Osteocyte (in vitro differentiated cells): ENCODE results near the gene TMEM181. TPM values are rescaled to one million over a fixed set of nuclear protein-coding genes. Genes with fewer than 3 reads are reported as not detected.
"Not testable (repeated sequence)": the region's sequence is repeated elsewhere in the genome, so short reads cannot be mapped to it uniquely, and the experiment has no call there.

ENCODE experiments used
- DNase-seq: peaks from one replicate; pipeline ENCODE4 v3.0.0; 2021; ENCODE audit warnings: mixed read lengths; ENCODE audit not compliant: unreplicated experiment; ENCODE audit errors: extremely low spot score
- H3K27ac Mint-ChIP-seq: one replicate; pipeline ENCODE4 v1.8.0; 2021; ENCODE audit warnings: mild to moderate bottlenecking, mixed read lengths; ENCODE audit not compliant: unreplicated experiment
- H3K27me3 Mint-ChIP-seq: one replicate; pipeline ENCODE4 v1.8.0; 2021; ENCODE audit warnings: mixed read lengths; ENCODE audit not compliant: unreplicated experiment
- H3K36me3 Mint-ChIP-seq: one replicate; pipeline ENCODE4 v1.8.0; 2021; ENCODE audit warnings: mixed read lengths; ENCODE audit not compliant: unreplicated experiment
- H3K4me1 Mint-ChIP-seq: one replicate; pipeline ENCODE4 v1.8.0; 2021; ENCODE audit warnings: mixed read lengths; ENCODE audit not compliant: unreplicated experiment
- H3K4me3 Mint-ChIP-seq: one replicate; pipeline ENCODE4 v1.8.0; 2021; ENCODE audit warnings: mild to moderate bottlenecking, moderate library complexity, mixed read lengths; ENCODE audit not compliant: unreplicated experiment
- H3K9me3 Mint-ChIP-seq: one replicate; pipeline ENCODE4 v1.8.0; 2021; ENCODE audit warnings: mixed read lengths; ENCODE audit not compliant: unreplicated experiment
- CTCF ChIP-seq: fragments of 200-600 bp; sonication (generic); IDR thresholded peaks from 2 replicates; pipeline ENCODE4 v1.5.0; 2021; ENCODE audit warnings: antibody characterized with exemption, mild to moderate bottlenecking, moderate library complexity
- total RNA-seq: library from RNA; stranded (reverse); gene quantifications from 2 replicates; pipeline ENCODE4 v1.2.1, GENCODE V29; 2021

TMEM181 gene
- total RNA-seq, 1 donor from 2014 or later: 33.5 TPM

- Mint-ChIP-seq H3K36me3 (peaks cover 2% of the 10 kb centered on the region), H3K9me3 (no peaks in the 10 kb centered on the region), H3K27me3 (no peaks in the 10 kb centered on the region), H3K4me3 (no peak overlapping the region), H3K27ac (no peak overlapping the region), H3K4me1 (peaks cover 14% of the 10 kb centered on the region)
- DNase-seq: no peak
- TF ChIP-seq CTCF: no peak
These were observed 40.1 kb upstream of the TMEM181 start for GRCh38 chr6:158519761-158520160.

GRCh38 chr6:158520975-158521374 lies 38.9 kb upstream of the TMEM181 start:
- not testable (repeated sequence) for DNase-seq, H3K4me3 Mint-ChIP-seq

GRCh38 chr6:158521759-158522158 lies 38.1 kb upstream of the TMEM181 start:
- Mint-ChIP-seq H3K36me3 (peaks cover 1% of the 10 kb centered on the region), H3K27ac (no peak overlapping the region), H3K9me3 (peaks cover 7% of the 10 kb centered on the region), H3K27me3 (peaks cover 2% of the 10 kb centered on the region), H3K4me1 (peaks cover 14% of the 10 kb centered on the region), H3K4me3 (no peak overlapping the region)
- no peak for TF ChIP-seq CTCF
- DNase-seq: no peak

More at GRCh38 chr6:158520975-158521374, 38.9 kb upstream of the TMEM181 start:
- peaks cover 14% of the 10 kb centered on the region for H3K4me1 Mint-ChIP-seq
- not testable (repeated sequence) for H3K27me3 Mint-ChIP-seq, H3K36me3 Mint-ChIP-seq, H3K27ac Mint-ChIP-seq, H3K9me3 Mint-ChIP-seq

GRCh38 chr6:158522616-158523015 lies 37.3 kb upstream of the TMEM181 start:
- Mint-ChIP-seq H3K27ac (no peak overlapping the region), H3K4me1 (peaks cover 10% of the 10 kb centered on the region), H3K36me3 (peaks cover 3% of the 10 kb centered on the region), H3K4me3 (no peak overlapping the region), H3K9me3 (peaks cover 14% of the 10 kb centered on the region), H3K27me3 (peaks cover 11% of the 10 kb centered on the region)
- no peak for DNase-seq
- no peak for TF ChIP-seq CTCF

GRCh38 chr6:158524311-158524710 lies 35.6 kb upstream of the TMEM181 start:
- TF ChIP-seq CTCF: no peak
- Mint-ChIP-seq H3K36me3 (peaks cover 6% of the 10 kb centered on the region), H3K4me1 (no peaks in the 10 kb centered on the region), H3K4me3 (no peak overlapping the region), H3K9me3 (peaks cover 21% of the 10 kb centered on the region), H3K27ac (no peak overlapping the region), H3K27me3 (peaks cover 16% of the 10 kb centered on the region)
- DNase-seq: no peak

- H3K27me3 Mint-ChIP-seq: peaks cover 20% of the 10 kb centered on the region
- not testable (repeated sequence) for H3K36me3 Mint-ChIP-seq, DNase-seq, H3K4me1 Mint-ChIP-seq, H3K4me3 Mint-ChIP-seq, H3K27ac Mint-ChIP-seq
- peaks cover 21% of the 10 kb centered on the region for H3K9me3 Mint-ChIP-seq
These were observed 32.0 kb upstream of the TMEM181 start for GRCh38 chr6:158527858-158528257.
